ENCODE results near the gene ANTXR1.

DNA sequence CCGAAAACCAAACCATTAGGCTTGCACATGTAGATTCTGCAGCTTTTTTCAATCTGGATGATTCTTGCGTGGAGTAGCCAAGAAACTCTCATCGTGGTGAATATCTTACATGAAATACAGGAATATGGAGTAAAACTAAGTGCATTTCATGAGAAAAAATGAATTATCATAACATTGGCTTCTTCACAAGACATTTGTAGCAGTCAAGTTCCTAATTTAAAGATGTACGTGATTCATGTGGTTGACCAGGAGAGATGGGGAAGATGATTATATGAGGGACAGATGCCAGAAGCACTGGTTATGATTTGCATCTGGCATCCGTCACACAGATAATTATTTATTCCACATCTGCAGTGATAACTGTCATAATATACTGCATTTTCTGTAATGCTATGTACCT, 90.4 kb downstream of the ANTXR1 start:
- TF ChIP-seq, protein P1, sequence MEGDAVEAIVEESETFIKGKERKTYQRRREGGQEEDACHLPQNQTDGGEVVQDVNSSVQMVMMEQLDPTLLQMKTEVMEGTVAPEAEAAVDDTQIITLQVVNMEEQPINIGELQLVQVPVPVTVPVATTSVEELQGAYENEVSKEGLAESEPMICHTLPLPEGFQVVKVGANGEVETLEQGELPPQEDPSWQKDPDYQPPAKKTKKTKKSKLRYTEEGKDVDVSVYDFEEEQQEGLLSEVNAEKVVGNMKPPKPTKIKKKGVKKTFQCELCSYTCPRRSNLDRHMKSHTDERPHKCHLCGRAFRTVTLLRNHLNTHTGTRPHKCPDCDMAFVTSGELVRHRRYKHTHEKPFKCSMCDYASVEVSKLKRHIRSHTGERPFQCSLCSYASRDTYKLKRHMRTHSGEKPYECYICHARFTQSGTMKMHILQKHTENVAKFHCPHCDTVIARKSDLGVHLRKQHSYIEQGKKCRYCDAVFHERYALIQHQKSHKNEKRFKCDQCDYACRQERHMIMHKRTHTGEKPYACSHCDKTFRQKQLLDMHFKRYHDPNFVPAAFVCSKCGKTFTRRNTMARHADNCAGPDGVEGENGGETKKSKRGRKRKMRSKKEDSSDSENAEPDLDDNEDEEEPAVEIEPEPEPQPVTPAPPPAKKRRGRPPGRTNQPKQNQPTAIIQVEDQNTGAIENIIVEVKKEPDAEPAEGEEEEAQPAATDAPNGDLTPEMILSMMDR (IDR thresholded peaks at IDR 0.05) = no peak
- no peak for TF ChIP-seq POLR2A (IDR thresholded peaks at IDR 0.05)

Data from uterus (tissue), 2 donors.